Cerebellar nuclear complex (tissue), 1 donor: ENCODE measurements around the gene SPPL2C.
A peak's percentile ranks its signal among the peaks of the same experiment; 100 is the strongest.

Experiments
- DNase-seq, 2 experiments: peaks; one replicate each; lab custom pipeline; 2025; lab: John Stamatoyannopoulos, UW

The SPPL2C gene

DNA sequence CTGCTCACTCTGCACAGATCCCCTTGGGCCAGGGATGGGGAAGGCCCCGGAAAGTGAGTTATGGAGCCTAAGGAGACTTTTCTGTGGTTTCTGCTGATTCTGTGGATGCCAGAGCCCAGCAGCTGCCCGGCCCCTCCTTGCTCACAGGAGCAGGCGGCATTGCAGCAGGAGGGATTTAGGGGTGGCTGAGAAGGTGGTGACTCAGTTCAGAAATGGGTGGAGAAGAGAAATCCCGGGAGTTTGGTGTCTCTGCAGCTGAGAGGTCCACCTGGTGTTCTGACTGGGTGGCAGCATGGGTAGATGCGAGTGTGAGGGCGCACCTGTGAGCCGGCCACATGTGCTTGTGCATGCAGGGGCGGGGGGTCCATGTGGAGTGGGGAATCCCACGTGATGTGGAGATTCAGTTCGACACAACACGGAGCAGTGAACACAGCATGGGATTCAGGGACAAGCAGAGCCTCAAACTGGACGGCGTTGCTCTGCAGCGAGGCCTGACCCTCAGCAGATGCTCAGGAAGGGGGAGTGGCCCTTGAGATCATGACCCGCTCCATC lies 16.0 kb upstream of the SPPL2C start:
- DNase-seq = no peak

DNA sequence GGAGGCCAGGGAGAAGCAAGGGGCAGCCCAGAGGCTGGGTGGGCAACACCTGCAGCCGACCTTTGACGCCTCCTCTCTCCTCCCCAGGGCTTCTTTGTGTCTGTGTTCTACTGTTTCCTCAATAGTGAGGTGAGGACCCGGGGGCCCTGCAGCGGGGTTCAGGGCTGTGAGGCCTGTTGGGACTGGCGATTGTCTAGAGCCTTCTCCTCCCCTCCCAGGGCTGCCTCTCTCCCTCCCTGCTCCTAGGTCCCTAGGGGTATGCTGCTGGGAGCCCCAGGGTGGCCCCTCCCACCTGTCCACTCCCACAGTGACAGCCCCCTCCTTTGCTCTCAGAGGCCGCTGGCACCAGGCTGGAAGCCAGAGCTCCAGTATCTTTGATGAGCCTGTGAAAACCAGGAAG lies 10.8 kb upstream of the SPPL2C start:
- DNase-seq = no peak

DNA sequence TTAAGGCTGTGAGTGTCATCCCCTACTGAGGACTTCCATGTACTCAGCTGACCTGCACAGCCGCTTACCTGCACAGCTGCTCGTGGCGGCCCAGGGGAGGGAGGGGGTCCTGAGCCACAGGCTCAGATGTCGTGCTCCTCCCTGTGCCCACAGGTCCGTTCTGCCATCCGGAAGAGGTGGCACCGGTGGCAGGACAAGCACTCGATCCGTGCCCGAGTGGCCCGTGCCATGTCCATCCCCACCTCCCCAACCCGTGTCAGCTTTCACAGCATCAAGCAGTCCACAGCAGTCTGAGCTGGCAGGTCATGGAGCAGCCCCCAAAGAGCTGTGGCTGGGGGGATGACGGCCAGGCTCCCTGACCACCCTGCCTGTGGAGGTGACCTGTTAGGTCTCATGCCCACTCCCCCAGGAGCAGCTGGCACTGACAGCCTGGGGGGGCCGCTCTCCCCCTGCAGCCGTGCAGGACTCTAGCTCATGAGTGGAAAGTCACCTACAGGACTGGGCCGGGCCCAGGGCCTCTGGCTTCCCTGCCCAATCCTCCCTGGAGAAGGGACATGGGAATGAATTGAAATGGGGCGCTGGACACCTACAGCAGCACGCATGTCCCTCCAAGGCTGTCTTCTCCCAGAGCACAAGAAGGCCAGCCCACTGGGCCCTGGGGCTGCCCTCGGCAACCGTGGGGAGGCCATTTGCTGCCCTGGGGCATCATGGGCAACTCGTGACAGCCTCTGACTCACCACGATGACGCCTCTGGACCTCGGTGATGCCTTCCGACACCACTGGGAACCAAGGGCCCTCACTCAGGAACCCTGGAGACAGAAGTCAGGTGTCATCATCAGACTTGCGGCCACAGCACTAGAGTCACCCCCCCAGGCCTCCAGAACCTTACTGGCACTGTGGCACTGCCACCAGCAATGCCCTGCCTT lies 9.9 kb upstream of the SPPL2C start:
- DNase-seq = no peak

DNA sequence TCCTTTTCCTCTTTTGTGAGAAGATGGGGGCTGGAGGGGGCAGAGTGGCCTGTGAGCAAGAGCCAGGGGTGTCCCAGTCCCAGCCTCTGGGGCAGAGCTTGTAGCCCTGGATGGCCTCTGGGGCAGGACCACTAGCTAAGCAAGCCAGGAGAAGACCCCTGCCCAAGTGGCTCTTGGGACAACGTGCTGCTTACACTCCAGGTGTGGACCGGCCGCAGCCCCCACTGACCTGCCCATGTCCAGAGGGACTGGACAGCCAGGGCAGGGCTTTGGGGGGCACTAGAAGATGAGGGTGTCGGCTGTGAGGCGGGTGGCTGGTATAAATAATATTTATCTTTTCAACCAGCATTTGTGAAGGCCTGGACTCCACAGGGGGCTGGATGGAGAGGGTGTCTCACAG lies 9.2 kb upstream of the SPPL2C start:
- DNase-seq = no peak

DNA sequence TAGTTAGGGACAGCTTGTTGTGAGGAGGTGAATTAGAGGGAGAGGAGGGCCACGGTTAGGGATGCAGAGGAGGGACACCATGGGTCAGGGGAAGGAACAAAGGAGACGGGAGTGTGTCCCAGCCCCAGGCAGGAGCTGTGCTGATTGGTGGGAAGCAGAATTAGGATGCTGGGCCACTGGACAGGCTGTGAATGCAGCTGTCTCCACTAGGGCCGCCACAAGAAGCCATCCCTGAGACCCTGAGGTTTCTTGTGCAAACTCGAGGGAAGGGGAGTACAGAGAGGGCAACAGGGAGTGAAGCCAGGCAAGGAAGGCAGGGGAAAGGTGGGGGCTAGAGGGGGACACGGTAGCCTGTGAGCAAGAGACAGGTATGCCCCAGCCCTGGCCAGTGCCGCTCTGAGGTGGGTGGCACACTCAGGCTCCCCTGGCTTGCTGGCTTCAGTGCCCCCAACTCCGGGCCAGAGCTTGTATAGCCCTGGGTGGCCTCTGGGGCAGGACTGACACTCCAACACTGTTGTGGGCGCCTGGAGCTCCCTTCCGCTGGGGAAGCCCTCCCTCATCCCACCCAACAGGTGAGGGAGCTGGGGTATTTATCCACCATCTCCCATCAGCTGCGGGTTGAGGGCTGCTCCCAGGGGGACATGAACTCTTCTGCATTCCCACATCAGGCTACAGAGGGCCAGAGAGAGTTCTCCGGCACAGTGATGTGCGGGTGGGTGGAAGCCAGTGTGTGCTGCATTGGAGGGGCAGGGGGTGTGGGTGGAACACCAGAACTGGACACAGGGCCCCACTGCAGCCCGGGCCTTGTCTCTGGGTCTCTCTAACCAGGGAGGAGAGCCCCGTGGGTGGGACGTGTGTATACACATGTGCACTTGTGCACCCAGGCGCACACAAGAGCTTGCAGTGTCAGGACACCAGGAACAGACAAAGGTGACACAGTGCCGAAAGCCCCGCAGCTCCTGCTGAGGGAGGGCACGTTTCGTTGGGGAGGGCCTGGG lies 8.3 kb upstream of the SPPL2C start:
- no peak for DNase-seq

DNA sequence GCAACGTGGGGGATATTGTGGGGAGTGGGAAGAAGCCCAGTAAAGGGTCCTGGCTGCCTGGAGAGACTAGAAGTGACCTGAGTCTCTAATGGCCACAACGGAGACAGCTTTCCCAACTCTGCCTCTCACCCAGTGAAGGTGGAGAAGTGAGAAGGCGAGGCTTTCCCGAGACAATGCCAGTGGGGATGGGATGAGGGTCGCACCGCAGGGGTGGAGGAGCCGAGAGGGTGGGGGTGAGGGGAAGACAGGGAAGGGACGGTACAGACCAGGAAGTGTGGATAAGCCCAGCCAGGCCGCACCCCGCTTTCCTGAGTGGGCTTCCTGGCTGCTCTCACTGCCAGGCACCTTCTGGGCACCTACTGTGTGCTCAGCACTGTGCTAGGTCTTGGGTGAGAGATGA lies 7.5 kb upstream of the SPPL2C start:
- no peak for DNase-seq

DNA sequence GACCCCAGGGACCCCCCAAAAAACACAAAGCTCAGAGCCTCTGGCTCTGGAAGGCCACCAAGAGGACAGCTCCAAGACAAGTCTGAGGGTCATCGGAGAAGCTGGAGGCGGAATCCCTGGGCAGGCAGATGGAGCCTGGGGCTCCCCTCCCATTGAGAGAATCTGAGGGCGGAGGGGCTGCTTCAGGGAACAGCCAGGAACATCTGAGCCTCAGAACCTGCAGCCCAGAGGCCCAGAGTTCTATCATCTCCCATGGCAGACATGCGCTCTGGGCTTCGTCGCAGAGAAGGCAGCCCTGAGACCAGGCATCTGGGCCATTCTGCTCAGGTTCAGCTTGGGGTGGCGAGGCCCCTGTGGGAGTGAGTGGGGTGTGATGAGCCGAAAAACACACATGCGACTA lies 7.1 kb upstream of the SPPL2C start:
- no peak for DNase-seq

DNA sequence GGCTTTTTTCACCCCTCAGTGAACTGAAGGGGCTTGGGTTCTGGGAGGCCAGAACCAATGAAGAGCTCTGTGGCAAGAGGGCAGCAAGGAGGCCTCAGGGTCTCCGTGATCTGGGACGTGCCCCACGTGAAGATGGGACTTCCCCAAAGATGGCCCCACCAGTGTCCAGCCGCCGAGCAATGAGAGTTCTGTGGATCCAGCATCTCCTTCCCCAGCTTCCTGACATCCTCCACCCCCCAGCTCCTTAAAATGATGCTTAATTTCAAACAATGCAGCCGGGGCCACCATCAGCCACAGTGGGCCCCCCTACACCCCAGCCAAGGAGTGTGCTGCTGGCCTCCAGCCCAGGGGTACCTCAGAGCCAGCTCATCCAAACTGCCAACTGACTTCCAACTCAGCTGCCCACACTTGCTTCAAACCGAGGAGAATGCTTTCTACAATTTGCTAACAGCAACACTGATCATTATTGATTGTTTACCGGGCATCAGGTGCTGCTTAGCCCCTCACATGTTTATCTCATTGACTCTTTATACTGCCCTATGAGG lies 5.9 kb upstream of the SPPL2C start:
- DNase-seq = no peak

DNA sequence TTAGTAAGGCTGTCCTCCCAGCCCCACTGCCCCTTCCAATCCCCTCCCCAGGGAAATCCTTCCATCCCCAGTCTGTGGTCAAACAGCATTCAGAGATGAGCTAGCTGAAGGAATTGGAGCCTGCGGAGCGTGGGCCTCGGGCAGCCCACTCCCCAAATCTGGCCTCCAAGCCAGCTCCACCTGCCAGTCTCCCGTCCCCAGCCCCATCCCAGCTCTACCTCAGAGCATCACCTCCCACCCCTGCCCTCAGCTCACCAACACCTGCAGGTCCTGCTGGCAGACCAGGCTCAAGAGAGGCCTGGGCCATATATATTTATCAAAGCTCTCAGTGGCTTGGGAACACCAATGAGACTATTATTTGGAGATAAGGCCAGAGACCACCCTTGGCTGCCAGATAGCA lies 5.2 kb upstream of the SPPL2C start:
- DNase-seq = no peak

DNA sequence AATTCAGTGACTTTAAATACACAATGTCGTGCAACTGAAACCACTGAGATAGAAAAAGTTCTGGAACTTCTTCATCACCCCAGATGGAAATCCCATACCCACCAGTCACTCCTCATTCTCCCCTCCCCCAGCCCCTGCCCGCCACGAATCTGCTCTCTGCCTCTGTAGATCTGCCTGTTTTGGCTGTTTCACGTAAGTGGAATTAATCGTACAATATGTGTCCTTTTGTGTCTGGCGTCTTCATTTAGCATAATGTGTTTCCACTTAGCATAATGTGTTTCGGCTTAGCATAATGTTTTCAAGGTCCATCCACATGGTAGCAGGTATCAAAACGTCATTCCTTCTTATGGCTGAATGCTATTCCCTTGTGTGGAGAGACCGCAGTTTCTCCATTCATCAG lies 3.5 kb upstream of the SPPL2C start:
- DNase-seq = no peak

DNA sequence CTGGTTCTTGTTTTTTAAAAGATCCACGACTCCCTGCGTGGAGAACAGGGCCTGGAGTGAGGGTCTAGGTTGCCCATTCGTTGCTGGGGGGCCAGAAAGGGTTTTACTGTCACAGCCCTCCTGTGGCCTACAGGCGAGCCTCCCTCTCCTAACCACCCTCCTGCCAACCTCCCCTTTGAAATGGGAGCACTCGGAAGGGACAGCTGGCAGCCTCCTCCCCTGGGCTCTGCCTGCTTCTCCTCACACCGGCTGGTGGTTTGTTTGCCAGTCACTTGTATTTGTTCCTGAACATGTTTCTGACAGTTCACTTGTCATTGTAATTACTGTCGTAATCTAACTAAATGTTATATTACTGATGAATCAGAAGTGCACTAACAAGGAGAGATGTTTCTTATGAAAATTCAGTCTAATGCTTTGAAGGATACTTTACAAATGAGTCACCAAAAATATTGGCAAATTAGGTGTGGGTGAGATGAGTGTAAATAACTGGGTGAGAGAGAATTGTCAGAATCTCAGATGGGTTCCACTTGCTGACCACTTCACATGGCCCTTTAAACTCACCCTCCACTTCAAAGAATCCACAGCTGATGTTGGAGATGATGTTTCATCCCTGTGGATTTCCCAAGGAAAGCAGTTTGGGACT lies 2.7 kb upstream of the SPPL2C start:
- peak in 1 of 2 experiments; percentile 77 for DNase-seq

DNA sequence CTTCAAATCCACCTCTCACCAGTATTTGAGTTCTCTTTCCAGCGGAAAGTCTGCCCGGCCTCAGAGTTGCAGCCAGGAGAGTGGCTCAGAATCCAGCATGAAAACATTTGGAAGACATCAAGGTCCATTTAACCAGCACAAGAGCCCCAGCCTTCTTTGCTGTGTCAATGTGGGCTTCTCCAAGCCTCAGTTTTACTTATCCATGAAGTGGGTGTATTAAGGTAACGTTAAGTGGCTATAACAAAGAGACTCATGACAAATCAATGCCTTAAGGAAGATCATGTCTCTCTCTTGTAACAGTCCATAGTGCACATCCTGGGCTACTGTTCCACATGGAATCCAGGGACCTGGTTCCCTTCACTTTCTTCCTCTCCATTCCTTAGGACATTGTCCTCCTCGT lies 959 bp upstream of the SPPL2C start:
- DNase-seq = no peak

DNA sequence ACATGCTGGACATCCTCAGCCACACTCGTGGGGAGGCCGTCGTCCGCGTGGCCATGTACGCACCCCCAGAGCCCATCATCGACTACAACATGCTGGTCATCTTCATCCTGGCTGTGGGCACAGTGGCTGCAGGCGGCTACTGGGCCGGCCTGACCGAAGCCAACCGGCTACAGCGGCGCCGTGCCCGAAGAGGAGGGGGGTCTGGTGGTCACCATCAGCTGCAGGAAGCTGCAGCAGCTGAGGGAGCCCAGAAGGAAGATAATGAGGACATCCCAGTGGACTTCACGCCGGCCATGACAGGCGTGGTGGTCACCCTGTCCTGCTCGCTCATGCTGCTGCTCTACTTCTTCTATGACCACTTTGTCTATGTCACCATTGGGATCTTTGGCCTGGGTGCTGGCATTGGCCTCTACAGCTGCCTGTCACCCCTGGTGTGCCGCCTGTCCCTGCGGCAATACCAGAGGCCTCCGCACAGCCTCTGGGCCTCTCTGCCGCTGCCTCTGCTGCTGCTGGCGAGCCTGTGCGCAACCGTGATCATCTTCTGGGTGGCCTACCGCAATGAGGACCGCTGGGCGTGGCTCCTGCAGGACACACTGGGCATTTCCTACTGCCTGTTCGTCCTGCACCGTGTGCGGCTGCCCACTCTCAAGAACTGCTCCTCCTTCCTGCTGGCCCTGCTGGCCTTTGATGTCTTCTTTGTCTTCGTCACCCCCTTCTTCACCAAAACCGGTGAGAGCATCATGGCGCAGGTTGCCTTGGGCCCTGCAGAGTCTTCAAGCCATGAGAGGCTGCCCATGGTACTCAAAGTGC lies 900 bp downstream of the SPPL2C start:
- no peak for DNase-seq

DNA sequence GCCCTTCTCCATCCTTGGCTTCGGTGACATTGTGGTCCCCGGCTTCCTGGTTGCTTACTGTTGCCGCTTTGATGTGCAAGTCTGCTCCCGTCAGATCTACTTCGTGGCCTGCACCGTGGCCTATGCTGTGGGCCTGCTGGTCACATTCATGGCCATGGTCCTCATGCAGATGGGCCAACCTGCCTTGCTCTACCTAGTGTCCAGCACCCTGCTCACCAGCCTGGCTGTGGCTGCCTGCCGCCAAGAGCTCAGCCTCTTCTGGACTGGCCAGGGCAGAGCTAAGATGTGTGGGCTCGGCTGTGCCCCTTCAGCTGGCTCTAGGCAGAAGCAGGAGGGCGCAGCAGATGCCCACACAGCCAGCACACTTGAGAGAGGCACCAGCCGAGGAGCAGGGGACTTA lies 1.5 kb downstream of the SPPL2C start:
- DNase-seq = no peak

DNA sequence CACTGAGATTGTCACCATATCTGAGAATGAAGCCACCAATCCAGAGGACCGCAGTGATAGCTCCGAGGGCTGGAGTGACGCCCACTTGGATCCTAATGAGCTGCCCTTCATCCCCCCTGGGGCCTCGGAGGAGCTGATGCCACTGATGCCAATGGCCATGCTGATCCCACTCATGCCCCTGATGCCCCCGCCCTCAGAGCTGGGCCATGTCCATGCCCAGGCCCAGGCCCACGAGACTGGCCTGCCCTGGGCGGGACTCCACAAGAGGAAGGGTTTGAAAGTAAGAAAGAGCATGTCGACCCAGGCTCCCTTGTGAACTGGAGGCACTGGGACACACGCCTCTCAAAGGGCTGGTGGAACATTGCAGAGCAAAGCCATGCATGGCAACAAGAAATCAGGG lies 2.0 kb downstream of the SPPL2C start:
- DNase-seq = no peak

DNA sequence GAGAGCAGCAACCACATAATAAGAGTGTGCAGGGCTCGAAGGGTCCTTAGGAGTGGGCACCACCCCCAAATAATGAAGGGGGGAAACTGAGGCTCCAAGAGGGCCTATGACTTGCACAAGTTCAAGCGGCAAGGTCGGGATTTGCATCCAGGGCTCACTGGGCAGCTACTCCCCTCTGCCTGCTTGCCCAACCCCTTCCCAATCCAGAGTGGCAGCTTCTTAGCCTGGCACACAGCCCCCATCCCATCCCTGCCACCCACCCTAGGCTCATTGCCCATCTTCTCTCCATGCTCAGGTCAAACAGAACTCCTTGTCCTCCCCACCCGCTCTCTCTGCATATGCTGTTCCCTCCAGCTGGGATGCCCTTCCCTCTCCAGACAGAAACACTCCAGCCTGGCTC lies 2.4 kb downstream of the SPPL2C start:
- DNase-seq = no peak

DNA sequence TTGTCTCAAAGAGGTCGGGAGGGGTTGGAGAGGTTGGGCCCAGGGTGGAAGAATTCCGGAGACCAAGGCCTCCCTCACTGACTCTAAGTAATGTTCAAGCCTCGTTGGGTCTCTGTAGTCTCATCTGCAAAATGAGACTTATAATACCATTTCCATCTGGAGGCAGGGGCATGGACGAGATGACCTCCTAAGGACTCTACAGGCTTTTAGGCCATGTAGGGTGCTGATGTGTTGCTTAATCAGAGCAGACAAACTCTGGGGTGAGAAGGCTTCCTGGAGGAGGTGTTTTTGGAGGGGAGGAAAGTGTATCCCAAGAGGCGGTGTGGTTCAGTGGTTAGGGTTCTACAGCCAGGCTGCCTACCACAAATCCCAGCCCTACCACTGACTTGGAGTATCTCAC lies 3.1 kb downstream of the SPPL2C start:
- no peak for DNase-seq

DNA sequence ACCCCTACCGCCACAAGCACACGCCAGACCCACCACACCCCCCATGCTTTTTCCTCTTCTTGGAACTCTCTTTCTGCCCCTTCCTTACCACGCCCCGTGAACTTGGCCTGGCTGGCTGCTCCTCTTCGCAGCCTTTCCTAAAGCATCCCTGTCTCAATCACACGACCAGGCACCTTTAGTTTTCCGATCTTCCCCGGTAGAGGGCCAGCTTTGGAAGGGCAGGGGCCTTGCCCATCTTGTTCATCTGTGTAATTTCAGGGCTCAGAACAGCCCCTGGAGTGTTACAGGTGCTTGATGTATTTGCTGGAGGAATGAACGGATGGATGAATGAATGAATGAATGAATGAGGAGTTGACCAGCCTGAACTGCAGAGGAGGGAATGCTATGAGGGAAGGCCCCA lies 3.7 kb downstream of the SPPL2C start:
- no peak for DNase-seq

DNA sequence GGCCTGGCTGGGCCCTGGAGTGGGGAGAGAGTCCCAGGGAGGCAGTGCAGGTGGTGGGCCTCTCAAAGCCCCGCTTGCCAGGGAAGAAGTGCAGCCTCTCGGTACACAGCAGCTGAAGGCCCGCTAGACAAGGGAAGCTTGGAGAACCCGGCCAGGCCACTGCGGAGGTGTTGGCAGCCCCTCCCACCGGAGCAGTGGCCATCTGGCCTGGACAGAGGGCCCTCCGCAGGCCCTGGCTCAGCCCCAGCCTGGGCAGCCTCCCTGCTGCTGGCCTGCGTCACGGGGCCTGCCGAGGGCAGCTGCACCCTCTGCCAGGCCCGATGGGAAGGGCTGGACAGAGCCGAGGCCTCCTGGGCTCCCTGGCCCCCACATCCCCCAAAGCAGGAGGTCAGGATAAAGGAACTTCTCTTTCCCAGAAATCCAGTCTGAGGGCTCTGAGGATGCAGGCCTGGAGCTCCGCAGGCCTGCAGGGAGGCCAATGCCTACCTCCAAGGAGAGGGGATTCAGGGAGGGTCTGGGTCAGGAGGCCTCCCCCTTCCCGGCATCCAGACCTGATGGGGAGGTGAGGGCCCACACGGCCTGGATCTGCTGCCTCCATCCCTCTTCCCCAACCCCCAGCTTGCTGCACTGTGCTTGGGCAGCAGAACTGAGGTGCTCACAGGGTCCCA lies 4.3 kb downstream of the SPPL2C start:
- DNase-seq = peak; percentile 67 to 75

DNA sequence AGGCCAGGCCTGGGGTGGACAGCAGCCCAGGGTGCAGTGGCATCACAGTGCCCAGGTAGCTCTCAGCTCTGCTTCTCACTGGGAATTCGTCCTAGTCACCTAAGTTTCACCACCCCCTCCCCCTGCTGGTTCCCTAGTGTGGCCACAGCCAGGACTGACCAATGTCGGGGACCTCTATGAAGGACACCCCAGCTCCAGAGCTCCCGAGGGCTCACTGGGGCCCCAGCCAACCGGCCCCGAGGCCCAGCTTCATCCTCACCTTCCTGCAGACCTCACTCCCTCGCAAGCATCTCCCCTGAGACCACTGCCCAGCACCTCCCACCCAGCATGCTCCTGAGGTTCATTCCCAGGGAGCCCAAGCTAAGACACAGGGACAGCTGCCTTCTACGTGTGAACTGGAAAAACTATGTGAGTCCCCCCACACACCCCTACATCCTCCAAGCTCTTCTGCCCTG lies 4.9 kb downstream of the SPPL2C start:
- DNase-seq = no peak
